H1 (cell line): Measurements from ENCODE around the gene VSTM2L. TPM values are rescaled to one million over a fixed set of nuclear protein-coding genes. Genes with fewer than 3 reads are reported as not detected.

ENCODE experiments used
- EZH2 ChIP-seq: fragments of 200-600 bp; sonication (generic); IDR thresholded peaks from 2 replicates; pipeline ENCODE4 v1.7.1; 2012; ENCODE audit warnings: low read depth, mild to moderate bottlenecking, moderate library complexity, low read length, inconsistent platforms; ENCODE audit not compliant: severe bottlenecking
- POLR2A ChIP-seq, 2 experiments: IDR thresholded peaks; 1 replicate in 1 of 2; 2 replicates in 1 of 2; pipeline ENCODE4 v1.6.1; 2011; ENCODE audit warnings: low read depth in 2 of 2, low read length in 2 of 2, mild to moderate bottlenecking in 2 of 2; ENCODE audit errors: control extremely low read depth in 1 of 2
- TCF12 ChIP-seq: IDR thresholded peaks from 2 replicates; pipeline ENCODE4 v1.6.1; 2011; ENCODE audit warnings: low read depth, mild to moderate bottlenecking, low read length
- polyA plus RNA-seq, 7 experiments: library from polyadenylated mRNA; depleted of rRNA in 3 of 7; stranded (reverse) in 5 of 7; unstranded in 2 of 7; fragments of >200 nt in 5 of 7; fragments of 200-250 nt in 2 of 7; gene quantifications; 1 replicate in 5 of 7; 2 replicates in 1 of 7; 4 replicates in 1 of 7; pipeline versions ENCODE4 v1.2.1 to v1.2.3, GENCODE V29; 2011 to 2013; ENCODE audit warnings: missing spikeins in 2 of 7, mixed read lengths in 2 of 7
- total RNA-seq: library from RNA; stranded (reverse); fragmentation: NEBNext Ultra II Directional; extraction: Animal tissue kit (Norgen Biotek cat#: 25700); gene quantifications from 2 replicates; pipeline ENCODE4 v1.2.1, GENCODE V29; 2021

Gene VSTM2L
- total and polyA plus RNA-seq, 2 of the 8 experiments (the other 6 are each of a cell fraction or from before 2014, with no cell fraction given): 1.3 to 3.2 TPM

GRCh38 chr20:37904008-37904642 lies 1.2 kb downstream of the VSTM2L start (continued):
- TF ChIP-seq TCF12 (no peak), POLR2A (IDR thresholded peaks at IDR 0.05; ENCODE audit: control extremely low read depth in 1 of 2, low read depth in 2 of 2, low read length in 2 of 2) (no peak), EZH2 (no peak)
